IMR-90 (cell line): ENCODE data around the gene VPREB3.

Experiments used
- BHLHE40 ChIP-seq: fragments of 150-350 bp; IDR thresholded peaks from 2 replicates; pipeline ENCODE4 v1.6.1; 2016; ENCODE audit warnings: mild to moderate bottlenecking, low read depth, low read length
- MXI1 ChIP-seq: IDR thresholded peaks from 2 replicates; pipeline ENCODE4 v1.6.1; 2012; ENCODE audit warnings: low read depth, mild to moderate bottlenecking, low read length, moderate library complexity, borderline replicate concordance
- POLR2A ChIP-seq: IDR thresholded peaks from 2 replicates; pipeline ENCODE4 v1.6.1; 2012; ENCODE audit warnings: mild to moderate bottlenecking, low read depth, low read length
- RAD21 ChIP-seq: IDR thresholded peaks from 2 replicates; pipeline ENCODE4 v1.6.1; 2012; ENCODE audit warnings: low read length, improper control_type of control experiment
- RFX5 ChIP-seq: IDR thresholded peaks from 2 replicates; pipeline ENCODE4 v1.8.0; 2012; ENCODE audit warnings: low read depth, mild to moderate bottlenecking, low read length, moderate library complexity
- SMC3 ChIP-seq: fragments of 150-350 bp; IDR thresholded peaks from 2 replicates; pipeline ENCODE4 v1.6.1; 2016; ENCODE audit warnings: low read depth, mild to moderate bottlenecking, antibody characterized with exemption, low read length, moderate library complexity
- TF ChIP-seq, protein P1 (sequence below): conservative IDR thresholded peaks from 2 replicates; pipeline ENCODE4 v1.5.1; 2012; ENCODE audit warnings: mild to moderate bottlenecking, low read depth, low read length, improper control_type of control experiment
- TF ChIP-seq, protein P2 (sequence below): fragments of 150-350 bp; IDR thresholded peaks from 2 replicates; pipeline ENCODE4 v1.6.1; 2017; ENCODE audit warnings: mild to moderate bottlenecking, antibody characterized with exemption, low read length, low read depth
- TF ChIP-seq, protein P3 (sequence below): fragments of 150-350 bp; IDR thresholded peaks from 2 replicates; pipeline ENCODE4 v1.6.1; 2016; ENCODE audit warnings: low read depth, mild to moderate bottlenecking, low read length, moderate library complexity, borderline replicate concordance

DNA sequence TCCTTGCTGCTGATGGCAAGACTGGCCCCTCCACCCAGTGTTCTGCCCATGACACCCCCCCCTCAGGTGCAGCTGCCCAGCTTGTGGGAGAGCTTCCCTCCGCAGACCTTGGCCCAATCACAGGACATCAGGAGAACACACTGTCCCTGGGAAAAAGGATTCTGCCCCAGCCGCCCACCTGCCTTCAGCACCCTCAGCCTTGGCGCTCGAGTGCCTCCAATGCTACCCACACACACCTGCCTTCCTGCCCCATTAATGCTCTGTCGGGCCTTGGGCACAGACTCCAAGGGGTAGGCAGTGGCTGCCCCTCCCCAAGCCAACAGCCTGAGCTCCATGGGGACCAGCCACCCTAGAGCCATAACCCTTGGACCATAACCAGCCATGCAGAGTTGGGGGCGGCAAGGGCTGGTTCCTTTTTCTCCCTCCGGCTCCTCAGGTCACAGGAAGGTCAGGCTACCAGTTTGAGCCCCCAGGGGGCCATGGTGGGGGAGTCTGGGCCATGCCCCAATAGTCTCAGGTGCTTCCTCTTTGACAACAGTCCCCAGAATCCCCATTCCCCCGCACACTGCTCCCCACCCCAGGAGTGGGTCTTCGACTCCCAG lies 2.0 kb downstream of the VPREB3 start:
- TF ChIP-seq, protein P1, sequence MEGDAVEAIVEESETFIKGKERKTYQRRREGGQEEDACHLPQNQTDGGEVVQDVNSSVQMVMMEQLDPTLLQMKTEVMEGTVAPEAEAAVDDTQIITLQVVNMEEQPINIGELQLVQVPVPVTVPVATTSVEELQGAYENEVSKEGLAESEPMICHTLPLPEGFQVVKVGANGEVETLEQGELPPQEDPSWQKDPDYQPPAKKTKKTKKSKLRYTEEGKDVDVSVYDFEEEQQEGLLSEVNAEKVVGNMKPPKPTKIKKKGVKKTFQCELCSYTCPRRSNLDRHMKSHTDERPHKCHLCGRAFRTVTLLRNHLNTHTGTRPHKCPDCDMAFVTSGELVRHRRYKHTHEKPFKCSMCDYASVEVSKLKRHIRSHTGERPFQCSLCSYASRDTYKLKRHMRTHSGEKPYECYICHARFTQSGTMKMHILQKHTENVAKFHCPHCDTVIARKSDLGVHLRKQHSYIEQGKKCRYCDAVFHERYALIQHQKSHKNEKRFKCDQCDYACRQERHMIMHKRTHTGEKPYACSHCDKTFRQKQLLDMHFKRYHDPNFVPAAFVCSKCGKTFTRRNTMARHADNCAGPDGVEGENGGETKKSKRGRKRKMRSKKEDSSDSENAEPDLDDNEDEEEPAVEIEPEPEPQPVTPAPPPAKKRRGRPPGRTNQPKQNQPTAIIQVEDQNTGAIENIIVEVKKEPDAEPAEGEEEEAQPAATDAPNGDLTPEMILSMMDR: no peak
- TF ChIP-seq POLR2A (no peak), MXI1 (no peak), RFX5 (no peak), RAD21 (no peak), BHLHE40 (no peak), SMC3 (no peak)
- TF ChIP-seq, protein P2, sequence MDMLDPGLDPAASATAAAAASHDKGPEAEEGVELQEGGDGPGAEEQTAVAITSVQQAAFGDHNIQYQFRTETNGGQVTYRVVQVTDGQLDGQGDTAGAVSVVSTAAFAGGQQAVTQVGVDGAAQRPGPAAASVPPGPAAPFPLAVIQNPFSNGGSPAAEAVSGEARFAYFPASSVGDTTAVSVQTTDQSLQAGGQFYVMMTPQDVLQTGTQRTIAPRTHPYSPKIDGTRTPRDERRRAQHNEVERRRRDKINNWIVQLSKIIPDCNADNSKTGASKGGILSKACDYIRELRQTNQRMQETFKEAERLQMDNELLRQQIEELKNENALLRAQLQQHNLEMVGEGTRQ: no peak
- TF ChIP-seq, protein P3, sequence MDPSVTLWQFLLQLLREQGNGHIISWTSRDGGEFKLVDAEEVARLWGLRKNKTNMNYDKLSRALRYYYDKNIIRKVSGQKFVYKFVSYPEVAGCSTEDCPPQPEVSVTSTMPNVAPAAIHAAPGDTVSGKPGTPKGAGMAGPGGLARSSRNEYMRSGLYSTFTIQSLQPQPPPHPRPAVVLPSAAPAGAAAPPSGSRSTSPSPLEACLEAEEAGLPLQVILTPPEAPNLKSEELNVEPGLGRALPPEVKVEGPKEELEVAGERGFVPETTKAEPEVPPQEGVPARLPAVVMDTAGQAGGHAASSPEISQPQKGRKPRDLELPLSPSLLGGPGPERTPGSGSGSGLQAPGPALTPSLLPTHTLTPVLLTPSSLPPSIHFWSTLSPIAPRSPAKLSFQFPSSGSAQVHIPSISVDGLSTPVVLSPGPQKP: no peak
